ENCODE data around the gene ISG20.

DNA sequence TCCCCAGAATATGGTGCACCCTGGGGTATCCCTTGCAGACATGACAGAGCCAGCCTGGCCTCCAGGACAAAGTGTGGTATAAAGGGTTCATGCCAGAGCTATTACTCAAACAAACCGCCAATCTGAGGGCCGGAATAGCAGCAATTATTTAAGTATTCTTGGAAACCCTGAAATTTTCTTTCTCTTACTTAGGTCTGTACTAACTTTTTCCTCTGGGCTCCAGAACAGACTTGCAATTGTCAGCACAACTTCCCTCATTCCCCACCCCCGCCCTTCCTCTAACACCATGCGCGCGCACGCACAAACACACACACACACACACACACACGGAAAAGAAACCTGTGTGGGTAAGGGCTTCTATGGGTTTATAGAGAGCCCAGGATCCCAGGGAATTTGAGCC, 56.3 kb downstream of the ISG20 start:
- no peak for TF ChIP-seq EZH2 (IDR thresholded peaks at IDR 0.05; ENCODE audit: borderline replicate concordance, low read length)
- TF ChIP-seq, protein P1, sequence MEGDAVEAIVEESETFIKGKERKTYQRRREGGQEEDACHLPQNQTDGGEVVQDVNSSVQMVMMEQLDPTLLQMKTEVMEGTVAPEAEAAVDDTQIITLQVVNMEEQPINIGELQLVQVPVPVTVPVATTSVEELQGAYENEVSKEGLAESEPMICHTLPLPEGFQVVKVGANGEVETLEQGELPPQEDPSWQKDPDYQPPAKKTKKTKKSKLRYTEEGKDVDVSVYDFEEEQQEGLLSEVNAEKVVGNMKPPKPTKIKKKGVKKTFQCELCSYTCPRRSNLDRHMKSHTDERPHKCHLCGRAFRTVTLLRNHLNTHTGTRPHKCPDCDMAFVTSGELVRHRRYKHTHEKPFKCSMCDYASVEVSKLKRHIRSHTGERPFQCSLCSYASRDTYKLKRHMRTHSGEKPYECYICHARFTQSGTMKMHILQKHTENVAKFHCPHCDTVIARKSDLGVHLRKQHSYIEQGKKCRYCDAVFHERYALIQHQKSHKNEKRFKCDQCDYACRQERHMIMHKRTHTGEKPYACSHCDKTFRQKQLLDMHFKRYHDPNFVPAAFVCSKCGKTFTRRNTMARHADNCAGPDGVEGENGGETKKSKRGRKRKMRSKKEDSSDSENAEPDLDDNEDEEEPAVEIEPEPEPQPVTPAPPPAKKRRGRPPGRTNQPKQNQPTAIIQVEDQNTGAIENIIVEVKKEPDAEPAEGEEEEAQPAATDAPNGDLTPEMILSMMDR (conservative IDR thresholded peaks at IDR 0.05 in 1 of 2, IDR thresholded peaks at IDR 0.05 in 1 of 2; ENCODE audit: extremely low read depth in 1 of 2, insufficient read depth in 1 of 2, low read depth in 1 of 2, low read length in 2 of 2): no peak

Data from mammary epithelial cell (primary cell).